Inferior parietal cortex (tissue), 1 donor: ENCODE data around the gene TRAPPC2L.

ENCODE experiments used
- DNase-seq: peaks from one replicate; pipeline ENCODE4 v3.0.0-alpha.2; 2016; ENCODE audit errors: extremely low spot score

Gene TRAPPC2L

GRCh38 chr16:88839745-88840599 is 17.0 kb upstream of the TRAPPC2L start:
- no peak for DNase-seq

- DNase-seq: no peak
Measured at GRCh38 chr16:88840600-88841215, 16.2 kb upstream of the TRAPPC2L start.

GRCh38 chr16:88841521-88842307 is 15.2 kb upstream of the TRAPPC2L start:
- DNase-seq: no peak

GRCh38 chr16:88842308-88842756 is 14.6 kb upstream of the TRAPPC2L start:
- no peak for DNase-seq

- DNase-seq: no peak
Measured at GRCh38 chr16:88842806-88843205, 14.1 kb upstream of the TRAPPC2L start.

GRCh38 chr16:88843256-88843655 is 13.7 kb upstream of the TRAPPC2L start:
- DNase-seq: no peak

- no peak for DNase-seq
Measured at GRCh38 chr16:88844419-88845036, 12.4 kb upstream of the TRAPPC2L start.

- DNase-seq: no peak
Measured at GRCh38 chr16:88846088-88846487, 10.8 kb upstream of the TRAPPC2L start.

GRCh38 chr16:88847654-88848053 is 9.3 kb upstream of the TRAPPC2L start:
- DNase-seq: no peak

- DNase-seq: no peak
Measured at GRCh38 chr16:88848557-88848956, 8.4 kb upstream of the TRAPPC2L start.

- no peak for DNase-seq
Measured at GRCh38 chr16:88850531-88851199, 6.3 kb upstream of the TRAPPC2L start.

GRCh38 chr16:88851616-88852015 is 5.3 kb upstream of the TRAPPC2L start:
- no peak for DNase-seq

- DNase-seq: no peak
Measured at GRCh38 chr16:88853325-88853941, 3.5 kb upstream of the TRAPPC2L start.

- DNase-seq: no peak
Measured at GRCh38 chr16:88854306-88855111, 2.4 kb upstream of the TRAPPC2L start.

GRCh38 chr16:88855176-88855575 is 1.8 kb upstream of the TRAPPC2L start:
- no peak for DNase-seq

GRCh38 chr16:88855736-88856121 is 1.2 kb upstream of the TRAPPC2L start:
- DNase-seq: no peak

GRCh38 chr16:88856122-88856827 is 652 bp upstream of the TRAPPC2L start:
- DNase-seq: no peak

- peak; percentile 74 for DNase-seq
Measured at GRCh38 chr16:88857728-88858339, 907 bp downstream of the TRAPPC2L start.
